B cell (primary cell): ENCODE results near the gene KAT2A. TPM values are rescaled to one million over a fixed set of nuclear protein-coding genes. Genes with fewer than 3 reads are reported as not detected.

Experiments
- ATAC-seq: fragments of 200-7000 bp; cut with Tn5 transposase; one replicate; pipeline ENCODE4 v1.10.0; 2021; ENCODE audit warnings: low read depth, mild to moderate bottlenecking, moderate number of reproducible peaks, moderate library complexity
- CTCF ChIA-PET: fragments of 350-600 bp; sonication (Branson Sonifier 250); formaldehyde crosslinking; loops from one replicate; lab custom pipeline; 2021; ENCODE audit warnings: antibody characterized with exemption, inconsistent platforms; lab: Charles Lee
- POLR2A ChIA-PET: fragments of 350-600 bp; sonication (Branson Sonifier 250); formaldehyde crosslinking; loops from one replicate; lab custom pipeline; 2021; ENCODE audit warnings: antibody characterized with exemption; lab: Charles Lee
- DNase-seq: peaks from one replicate; pipeline ENCODE4 v3.0.0; 2013
- H2AFZ ChIP-seq: 2 replicates; pipeline ENCODE4 v1.6.1; 2012; ENCODE audit warnings: mild to moderate bottlenecking, low read depth, low read length; ENCODE audit not compliant: insufficient read depth, poor library complexity, severe bottlenecking
- H3K27ac ChIP-seq, 2 donors: 1 replicate in 1 of 2; 2 replicates in 1 of 2; pipeline ENCODE4 v1.5.1; 2012 to 2013; ENCODE audit warnings: low read length in 2 of 2, mild to moderate bottlenecking in 2 of 2, moderate library complexity in 1 of 2
- H3K27me3 ChIP-seq, 4 experiments: fragments of 200-600 bp in 1 of 4; sonication (generic) in 1 of 4; replicated peaks in 1 of 4; 1 replicate in 2 of 4; 2 replicates in 2 of 4; pipeline versions ENCODE4 v1.6.1 to v1.7.0; 2013 to 2016; ENCODE audit warnings: low read length in 3 of 4, mild to moderate bottlenecking in 2 of 4, mixed read lengths in 1 of 4, moderate library complexity in 1 of 4; ENCODE audit not compliant: insufficient read depth in 4 of 4, control insufficient read depth in 3 of 4; ENCODE audit errors: control extremely low read depth in 1 of 4
- H3K36me3 ChIP-seq, 2 experiments: replicated peaks in 1 of 2; 1 replicate in 1 of 2; 2 replicates in 1 of 2; pipeline versions ENCODE4 v1.6.1 to v1.7.1; 2013; ENCODE audit warnings: low read length in 1 of 2; ENCODE audit not compliant: insufficient read depth in 2 of 2, control insufficient read depth in 1 of 2; ENCODE audit errors: control extremely low read depth in 1 of 2, extremely low read depth in 1 of 2
- H3K4me1 ChIP-seq, 2 donors: fragments of 200-600 bp in 1 of 2; sonication (generic) in 1 of 2; 1 replicate in 1 of 2; 2 replicates in 1 of 2; pipeline versions ENCODE4 v1.5.1 to v1.6.1; 2013 to 2017; ENCODE audit warnings: low read length in 2 of 2; ENCODE audit not compliant: control insufficient read depth in 2 of 2, insufficient read depth in 2 of 2
- H3K4me2 ChIP-seq: replicated peaks from 2 replicates; pipeline ENCODE3; 2012; ENCODE audit warnings: mild to moderate bottlenecking, low read depth, low read length; ENCODE audit not compliant: poor library complexity, severe bottlenecking
- H3K4me3 ChIP-seq, 5 experiments: fragments of 200-600 bp in 1 of 5; sonication (generic) in 1 of 5; 1 replicate in 3 of 5; 2 replicates in 2 of 5; pipeline versions ENCODE4 v1.5.1 to v1.7.0; 2011 to 2016; ENCODE audit warnings: low read length in 4 of 5, mild to moderate bottlenecking in 4 of 5, low read depth in 2 of 5, control low read depth in 1 of 5, moderate library complexity in 1 of 5; ENCODE audit not compliant: insufficient read depth in 1 of 5; ENCODE audit errors: control extremely low read depth in 1 of 5, extremely low read depth in 1 of 5
- H3K79me2 ChIP-seq: fragments of 200-600 bp; sonication (generic); one replicate; pipeline ENCODE4 v1.6.0; 2016; ENCODE audit warnings: low read length; ENCODE audit not compliant: control insufficient read depth, insufficient read depth
- H3K9ac ChIP-seq: fragments of 200-600 bp; sonication (generic); 2 replicates; pipeline ENCODE4 v1.6.1; 2017; ENCODE audit warnings: mild to moderate bottlenecking, low read length, moderate library complexity
- H3K9me3 ChIP-seq, 3 donors: one replicate each; pipeline versions ENCODE4 v1.6.1 to v1.7.1; 2013; ENCODE audit warnings: low read length in 2 of 3; ENCODE audit not compliant: control insufficient read depth in 2 of 3, insufficient read depth in 1 of 3; ENCODE audit errors: control extremely low read depth in 1 of 3
- H4K20me1 ChIP-seq: 2 replicates; pipeline ENCODE4 v1.6.0; 2012; ENCODE audit warnings: mild to moderate bottlenecking, low read length; ENCODE audit not compliant: insufficient read depth, control insufficient read depth, poor library complexity, severe bottlenecking
- H3K27ac Mint-ChIP-seq: one replicate; pipeline ENCODE4 v1.8.0; 2021; ENCODE audit warnings: mixed read lengths
- H3K27me3 Mint-ChIP-seq: one replicate; pipeline ENCODE4 v1.8.0; 2021; ENCODE audit warnings: mixed read lengths
- H3K4me1 Mint-ChIP-seq: one replicate; pipeline ENCODE4 v1.8.0; 2021; ENCODE audit warnings: mixed read lengths
- H3K4me3 Mint-ChIP-seq: one replicate; pipeline ENCODE4 v1.8.0; 2021; ENCODE audit warnings: mixed read lengths
- H3K9me3 Mint-ChIP-seq: one replicate; pipeline ENCODE4 v1.8.0; 2022; ENCODE audit warnings: mixed read lengths; ENCODE audit not compliant: insufficient read depth
- CTCF ChIP-seq: fragments of 200-600 bp; IDR thresholded peaks from one replicate; pipeline ENCODE4 v1.8.0; 2022; ENCODE audit warnings: antibody characterized with exemption, mild to moderate bottlenecking
- EZH2 ChIP-seq: IDR thresholded peaks from 2 replicates; pipeline ENCODE4 v1.6.1; 2012; ENCODE audit warnings: borderline replicate concordance, low read depth, mild to moderate bottlenecking, moderate library complexity, low read length; ENCODE audit not compliant: insufficient read depth, poor library complexity, severe bottlenecking
- WGBS: methylation state at CpG from one replicate; pipeline ENCODE4 v1.1.5; 2013; ENCODE audit warnings: missing lambda C conversion rate; ENCODE audit not compliant: insufficient coverage; 5-methylcytosine and 5-hydroxymethylcytosine counted together
- intact Hi-C: fragments of 100-400 bp; cut with micrococcal nuclease; formaldehyde crosslinking; loops from one replicate; pipeline ENCODE4 v1.10.0; 2022
- polyA plus RNA-seq: library from polyadenylated mRNA; depleted of rRNA; stranded (reverse); fragments of >200 nt; gene quantifications from 2 replicates; pipeline ENCODE4 v1.2.3, GENCODE V29; 2012
- total RNA-seq, 2 donors: library from RNA; stranded (reverse); fragments of 120-200 nt in 1 of 2; gene quantifications; 1 replicate in 1 of 2; 2 replicates in 1 of 2; pipeline versions ENCODE4 v1.2.3 to v1.2.4, GENCODE V29; 2013 to 2022

KAT2A gene
- total and polyA plus RNA-seq, 2 donors (not counting 1 experiment from before 2014, with no cell fraction given), result 66.3 to 155 TPM

GRCh38 chr17:42120161-42120769, 902 bp downstream of the KAT2A start:
- peak overlapping the region in 4 of 5 experiments; percentile 40 to 79 (median 58) for H3K4me3 ChIP-seq
- no peak overlapping the region for H2AFZ ChIP-seq
- H4K20me1 ChIP-seq, result no peaks in the 10 kb centered on the region
- H3K27ac Mint-ChIP-seq, result peak overlapping the region; percentile 11
- ChIA-PET POLR2A (interaction anchor here (0.6 to 1.7 kb wide), 10 partner anchors 8 to 1577 kb away, joined by 3 to 8 read pairs (median 5); partner anchors contain the start of genes CNP, DHX58 and ODAD4), CTCF (interaction anchor here (0.6 to 7.0 kb wide), 16 partner anchors 11 to 171 kb away, joined by 3 to 104 read pairs (median 4); partner anchors contain the start of genes CNP and NKIRAS2)
- no peak for TF ChIP-seq CTCF
- no peak for TF ChIP-seq EZH2
- peaks cover 36% of the 10 kb centered on the region for H3K4me1 Mint-ChIP-seq
- peaks cover 0 to 21% of the 10 kb centered on the region in 2 experiments for H3K36me3 ChIP-seq
- H3K27ac ChIP-seq, result no peak overlapping the region
- no peaks in the 10 kb centered on the region for H3K27me3 ChIP-seq
- intact Hi-C loops, result no loop called here
- ATAC-seq (no peak), DNase-seq (no peak)
- no peaks in the 10 kb centered on the region for H3K27me3 Mint-ChIP-seq
- peak overlapping the region; percentile 72 for H3K4me3 Mint-ChIP-seq
- peak overlapping the region; percentile 70 for H3K9ac ChIP-seq
- no peaks in the 10 kb centered on the region for H3K9me3 Mint-ChIP-seq
- peaks cover 4% of the 10 kb centered on the region for H3K79me2 ChIP-seq
- peak overlapping the region; percentile 89 for H3K4me2 ChIP-seq
- WGBS, result 52% methylated on average over 4 of the region's 7 CpGs
- H3K9me3 ChIP-seq, result no peaks in the 10 kb centered on the region
- peaks cover 22 to 34% of the 10 kb centered on the region in 2 donors for H3K4me1 ChIP-seq

- no peaks in the 10 kb centered on the region for H3K9me3 Mint-ChIP-seq
- no peaks in the 10 kb centered on the region for H3K9me3 ChIP-seq
- TF ChIP-seq CTCF (no peak), EZH2 (no peak)
- CTCF ChIA-PET, result interaction anchor here (0.6 to 7.0 kb wide), 17 partner anchors 8 to 170 kb away, joined by 3 to 104 read pairs (median 4); partner anchors contain the start of genes CNP, GHDC and KCNH4
- POLR2A ChIA-PET, result interaction anchor here (1.0 kb wide), 1 partner anchor 16 kb away, joined by 6 read pairs; no protein-coding TSS in a partner anchor
- peaks cover 0 to 22% of the 10 kb centered on the region in 2 experiments for H3K36me3 ChIP-seq
- ATAC-seq (no peak), DNase-seq (no peak)
- peaks cover 25 to 42% of the 10 kb centered on the region in 2 donors for H3K4me1 ChIP-seq
- H3K9ac ChIP-seq, result no peak overlapping the region
- no peaks in the 10 kb centered on the region for H4K20me1 ChIP-seq
- no peaks in the 10 kb centered on the region for H3K27me3 Mint-ChIP-seq
- H3K4me3 Mint-ChIP-seq, result peak overlapping the region; percentile 58
- no peaks in the 10 kb centered on the region for H3K27me3 ChIP-seq
- no peak overlapping the region for H2AFZ ChIP-seq
- no peak overlapping the region for H3K4me2 ChIP-seq
- no peak overlapping the region for H3K4me3 ChIP-seq
- H3K27ac ChIP-seq, result no peak overlapping the region
- H3K27ac Mint-ChIP-seq, result no peak overlapping the region
- 95% methylated on average over 16 of the region's 18 CpGs for WGBS
- intact Hi-C loops, result loop anchor here (10.0 kb wide), 1 partner anchor 266 kb away; the partner anchor contains the start of gene STAT3
- H3K79me2 ChIP-seq, result peaks cover 8% of the 10 kb centered on the region
- peaks cover 42% of the 10 kb centered on the region for H3K4me1 Mint-ChIP-seq
Measured at GRCh38 chr17:42119301-42119700, 1.9 kb downstream of the KAT2A start.
